Endometrium (tissue), 2 donors: ENCODE measurements around the gene TCEAL2.
"Not testable (repeated sequence)": the region's sequence is repeated elsewhere in the genome, so short reads cannot be mapped to it uniquely, and the experiment has no call there.

ENCODE experiments used
- FAIRE-seq: peaks from 2 replicates; lab custom pipeline; 2012; peaks lifted over from hg19 to GRCh38; lab: Jason Lieb, UNC
- donor health status: control.
- donor health status: control.

TCEAL2 gene

DNA sequence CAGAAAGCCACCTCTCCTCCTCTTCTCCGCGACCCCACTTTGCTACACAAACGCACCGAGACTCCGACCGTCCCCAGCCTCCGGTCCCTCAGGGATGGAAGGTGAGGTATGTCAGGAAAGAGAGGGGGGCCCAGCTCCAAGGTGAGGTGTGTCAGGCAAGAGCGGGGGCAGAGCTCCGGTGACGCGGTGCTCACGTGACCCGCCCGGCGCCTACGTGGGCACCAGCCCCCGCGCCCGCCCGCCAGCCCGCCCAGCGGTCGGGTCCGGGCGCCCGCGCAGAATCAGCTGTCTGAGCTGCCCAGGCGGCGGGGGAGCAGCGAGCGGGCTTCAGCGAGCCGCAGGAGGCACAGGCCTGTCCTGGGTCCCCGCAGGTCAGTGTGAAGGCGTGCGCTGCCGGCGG is at the start of gene TCEAL2:
Gene TCEAL2 (plus strand): TSS at position 244 of the 400 bp plus-strand sequence. CDS start 1,152 bp downstream, outside the sequence.
- FAIRE-seq, result not testable (repeated sequence)

DNA sequence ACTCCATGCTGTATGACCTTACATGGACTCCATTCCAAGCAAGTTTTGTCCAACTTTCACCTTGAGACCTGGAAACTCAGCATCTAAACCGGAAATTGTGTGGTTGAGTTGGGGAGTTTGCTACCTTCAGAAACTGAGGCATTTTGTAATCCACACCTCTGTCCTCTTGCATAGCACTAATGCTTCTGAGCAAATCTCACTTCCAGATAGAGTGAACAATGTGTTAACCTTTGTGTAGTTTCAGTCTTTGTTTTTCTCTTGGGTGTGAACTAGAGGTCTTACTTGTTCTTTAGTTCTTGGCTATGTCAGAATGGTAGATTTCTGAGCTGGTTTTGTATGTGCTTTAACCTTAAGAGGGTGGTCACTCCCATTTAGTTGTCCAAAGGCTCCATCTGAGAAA is 48.1 kb upstream of the TCEAL2 start:
- FAIRE-seq, result no peak

DNA sequence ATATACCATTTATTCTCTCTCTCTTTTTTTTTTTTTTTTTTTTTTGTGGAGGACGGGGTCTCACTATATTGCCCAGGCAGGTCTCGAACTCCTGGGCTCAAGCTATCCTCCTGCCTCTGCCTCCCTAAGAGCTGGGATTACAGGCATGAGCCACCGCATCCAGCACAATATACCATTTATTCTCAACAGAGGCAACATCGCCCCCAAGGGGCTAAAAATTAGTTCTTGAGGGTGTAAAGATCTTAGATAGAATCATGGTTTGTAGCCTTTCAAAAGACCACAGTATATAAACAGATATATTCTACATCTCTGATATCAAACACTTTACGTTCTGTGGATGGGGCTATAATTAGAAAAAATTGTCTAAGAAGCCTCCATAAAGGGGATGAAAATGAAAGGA is 39.8 kb upstream of the TCEAL2 start:
- FAIRE-seq, result no peak

DNA sequence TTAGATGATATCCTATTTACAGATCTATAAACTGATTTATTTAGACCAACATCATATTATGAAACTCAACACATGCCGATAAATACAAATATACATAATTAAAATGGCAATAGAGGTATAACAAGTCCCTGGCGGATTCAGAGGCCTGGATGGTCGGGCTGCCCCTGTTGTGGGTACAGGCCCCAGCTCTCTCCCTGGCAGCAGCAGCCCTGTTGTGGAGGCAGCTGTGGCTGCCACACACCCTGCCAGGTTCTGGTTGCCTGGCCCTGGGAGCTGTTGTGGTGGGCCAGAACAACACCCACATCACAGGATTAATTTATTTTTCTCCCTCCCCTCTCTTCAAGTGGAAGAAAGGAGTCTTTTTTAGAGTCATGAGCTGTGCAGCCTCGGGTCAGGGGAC is 12.1 kb upstream of the TCEAL2 start:
- no peak for FAIRE-seq

DNA sequence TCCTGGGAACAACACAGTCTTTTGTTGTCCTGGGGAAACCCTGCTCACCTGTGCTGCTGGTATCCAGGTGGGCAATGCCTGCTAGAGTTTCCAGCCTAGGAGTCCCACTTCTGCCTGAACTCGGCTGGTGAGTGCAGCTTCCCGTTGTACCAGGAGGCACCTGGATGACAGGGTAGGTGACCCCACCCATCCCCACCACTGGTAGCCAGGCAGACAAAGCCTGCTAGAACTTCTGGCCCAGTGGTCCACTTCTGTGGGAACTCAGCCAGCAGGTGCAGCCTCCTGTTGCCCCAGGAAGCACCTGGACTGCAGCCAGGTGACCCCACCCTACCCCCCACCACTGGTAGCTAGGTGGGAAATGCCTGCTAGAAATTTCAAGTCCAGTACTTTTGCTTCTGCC is 9.7 kb upstream of the TCEAL2 start:
- no peak for FAIRE-seq

DNA sequence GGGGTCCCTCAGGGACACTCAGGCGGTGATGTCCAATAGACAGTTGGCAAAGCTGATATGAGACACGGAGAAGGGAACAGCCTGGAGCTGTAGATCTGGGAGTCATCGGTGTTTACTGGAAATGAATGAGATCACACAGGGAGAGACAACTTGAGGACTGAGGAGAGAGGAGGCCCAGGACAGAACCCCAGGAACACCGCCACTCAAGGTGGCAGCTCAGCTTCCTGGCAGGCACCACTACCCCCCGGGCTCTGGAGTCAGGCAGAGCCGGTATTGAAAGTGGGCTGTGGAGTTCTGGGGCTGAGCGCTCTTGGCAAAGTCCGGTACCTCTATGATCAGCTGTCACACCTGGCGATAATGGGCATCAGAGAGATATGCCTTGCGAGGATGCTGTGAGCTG is 465 bp upstream of the TCEAL2 start:
- not testable (repeated sequence) for FAIRE-seq

DNA sequence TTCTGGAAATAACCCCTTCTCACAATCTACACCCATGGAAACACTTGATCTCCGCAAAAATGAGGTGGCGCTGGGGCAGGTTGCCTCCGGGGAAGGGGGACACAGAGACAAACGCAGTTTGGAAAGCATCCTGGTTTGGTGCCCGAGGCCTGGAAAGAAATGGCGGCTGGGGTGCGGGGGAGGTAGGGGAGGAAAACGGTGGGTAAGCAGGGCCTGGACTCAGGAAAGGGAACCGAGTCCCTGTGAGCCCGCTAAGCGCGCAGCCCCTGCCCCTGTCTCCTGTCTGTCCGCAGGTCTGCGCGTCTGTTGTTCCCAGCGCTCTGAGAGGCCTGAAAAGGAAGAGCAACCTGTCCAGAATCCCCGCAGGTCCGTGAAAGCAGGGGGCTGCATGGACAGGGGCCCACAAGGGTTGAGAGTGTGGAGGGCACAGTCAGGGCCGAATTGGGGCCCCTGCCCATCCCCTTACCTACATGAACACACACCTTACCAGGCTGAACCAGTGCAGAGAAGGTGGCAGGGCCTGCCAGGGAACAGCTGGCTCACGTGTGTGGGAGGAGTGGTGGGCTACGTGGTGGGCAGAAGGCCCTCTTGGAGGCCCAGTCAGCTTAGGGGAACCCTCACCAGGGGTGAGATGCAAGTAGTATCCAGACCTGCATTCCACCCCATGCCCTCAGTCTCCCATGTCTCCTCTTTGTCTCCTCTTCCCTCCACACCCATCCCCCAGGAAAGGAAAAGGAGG is 770 bp downstream of the TCEAL2 start:
- not testable (repeated sequence) for FAIRE-seq

DNA sequence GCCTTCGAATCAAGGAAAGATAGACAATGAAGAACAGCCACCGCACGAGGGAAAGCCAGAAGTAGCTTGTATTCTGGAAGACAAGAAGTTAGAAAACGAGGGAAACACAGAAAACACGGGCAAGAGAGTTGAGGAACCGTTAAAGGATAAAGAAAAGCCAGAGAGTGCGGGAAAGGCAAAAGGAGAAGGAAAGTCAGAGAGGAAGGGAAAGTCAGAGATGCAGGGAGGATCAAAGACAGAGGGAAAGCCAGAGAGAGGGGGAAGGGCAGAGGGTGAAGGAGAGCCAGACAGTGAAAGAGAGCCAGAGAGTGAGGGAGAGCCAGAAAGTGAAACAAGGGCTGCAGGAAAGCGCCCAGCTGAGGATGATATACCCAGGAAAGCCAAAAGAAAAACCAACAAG is 1.4 kb downstream of the TCEAL2 start:
- no peak for FAIRE-seq

DNA sequence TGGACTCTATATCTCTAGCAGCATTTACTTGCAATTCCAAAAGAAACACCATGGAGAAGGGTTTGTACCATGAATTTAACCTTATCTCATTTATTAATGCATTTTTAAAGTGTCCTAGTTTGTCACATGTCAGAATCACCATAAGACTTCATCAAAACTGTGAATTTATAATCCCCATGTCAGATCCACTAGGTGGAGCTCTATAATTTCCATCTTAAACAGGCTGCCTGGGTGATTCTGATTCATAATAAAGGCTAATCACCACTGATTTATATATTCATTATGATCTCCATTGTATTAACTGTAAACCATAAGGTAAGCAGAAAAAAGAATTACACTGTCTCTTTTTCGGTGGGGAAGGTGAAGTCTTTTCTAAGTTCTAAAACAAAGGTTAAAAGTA is 4.0 kb downstream of the TCEAL2 start:
- no peak for FAIRE-seq

DNA sequence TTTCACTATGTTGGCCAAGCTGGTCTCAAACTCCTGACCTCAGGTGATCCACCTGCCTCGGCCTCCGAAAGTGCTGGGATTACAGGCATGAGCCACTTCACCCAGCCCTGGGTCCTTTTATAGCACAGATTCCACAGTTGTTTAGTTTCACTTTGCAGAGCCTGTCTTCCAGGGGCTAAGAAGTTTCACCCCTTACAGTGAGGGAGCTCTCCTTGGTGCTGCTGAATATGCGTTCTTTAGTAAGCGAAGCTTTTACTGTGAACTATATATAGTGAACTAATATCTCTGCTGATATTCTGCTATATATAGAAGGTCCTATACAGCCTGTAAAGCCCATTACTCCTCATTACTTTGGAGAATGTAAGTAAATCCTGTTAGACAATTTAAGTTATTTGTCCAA is 12.6 kb downstream of the TCEAL2 start:
- no peak for FAIRE-seq

DNA sequence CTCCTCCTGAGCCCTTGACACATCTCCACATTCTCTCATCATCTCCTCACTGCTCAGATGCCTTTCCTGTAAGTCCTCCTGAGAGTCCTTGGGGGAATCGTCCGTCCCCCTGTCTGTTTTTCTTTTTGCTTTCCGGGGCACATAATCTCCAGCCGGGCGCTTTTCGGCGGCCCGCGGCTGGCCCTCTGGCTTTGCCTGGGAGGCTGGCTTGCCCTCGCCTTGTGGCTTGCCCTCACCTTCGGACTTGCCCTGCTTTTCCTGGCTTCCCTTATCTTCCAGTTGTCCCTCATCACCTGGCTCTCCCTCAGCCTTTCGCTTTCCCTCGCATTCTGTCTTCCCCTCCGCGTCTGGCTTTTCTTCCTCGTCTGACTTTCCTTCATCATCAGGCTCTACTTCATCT is 15.4 kb downstream of the TCEAL2 start:
- not testable (repeated sequence) for FAIRE-seq

DNA sequence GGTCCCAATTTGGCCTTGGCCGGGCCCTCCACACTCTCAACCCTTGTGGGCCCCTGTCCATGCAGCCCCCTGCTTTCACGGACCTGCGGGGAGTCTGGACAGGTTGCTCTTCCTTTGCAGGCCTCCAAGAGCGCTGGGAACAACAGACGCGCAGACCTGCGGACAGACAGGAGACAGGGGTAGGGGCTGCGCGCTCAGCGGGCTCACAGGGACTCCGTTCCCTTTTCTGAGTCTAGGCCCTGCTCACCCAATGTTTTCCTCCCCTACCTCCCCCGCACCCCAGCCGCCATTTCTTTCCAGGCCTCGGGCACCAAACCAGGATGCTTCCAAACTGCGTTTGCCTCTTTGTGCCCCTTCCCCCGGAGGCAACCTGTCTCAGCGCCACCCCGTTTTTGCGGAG is 16.2 kb downstream of the TCEAL2 start:
- FAIRE-seq, result not testable (repeated sequence)

DNA sequence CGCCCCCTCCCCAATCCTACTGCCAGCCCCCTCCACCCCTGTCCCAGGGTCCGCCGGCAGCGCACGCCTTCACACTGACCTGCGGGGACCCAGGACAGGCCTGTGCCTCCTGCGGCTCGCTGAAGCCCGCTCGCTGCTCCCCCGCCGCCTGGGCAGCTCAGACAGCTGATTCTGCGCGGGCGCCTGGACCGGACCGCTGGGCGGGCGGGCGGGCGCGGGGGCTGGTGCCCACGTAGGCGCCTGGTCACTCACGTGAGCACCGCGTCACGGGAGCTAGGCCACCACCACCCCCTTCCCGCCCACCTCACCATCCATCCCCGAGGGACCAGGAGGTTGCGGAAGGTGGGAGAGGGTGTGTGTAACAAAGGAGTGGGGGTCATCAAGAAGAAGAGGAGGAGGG is 16.8 kb downstream of the TCEAL2 start, which contains the start of gene TCEAL6:
Gene TCEAL6 (minus strand): TSS at position 208 of the 400 bp plus-strand sequence.
- not testable (repeated sequence) for FAIRE-seq

DNA sequence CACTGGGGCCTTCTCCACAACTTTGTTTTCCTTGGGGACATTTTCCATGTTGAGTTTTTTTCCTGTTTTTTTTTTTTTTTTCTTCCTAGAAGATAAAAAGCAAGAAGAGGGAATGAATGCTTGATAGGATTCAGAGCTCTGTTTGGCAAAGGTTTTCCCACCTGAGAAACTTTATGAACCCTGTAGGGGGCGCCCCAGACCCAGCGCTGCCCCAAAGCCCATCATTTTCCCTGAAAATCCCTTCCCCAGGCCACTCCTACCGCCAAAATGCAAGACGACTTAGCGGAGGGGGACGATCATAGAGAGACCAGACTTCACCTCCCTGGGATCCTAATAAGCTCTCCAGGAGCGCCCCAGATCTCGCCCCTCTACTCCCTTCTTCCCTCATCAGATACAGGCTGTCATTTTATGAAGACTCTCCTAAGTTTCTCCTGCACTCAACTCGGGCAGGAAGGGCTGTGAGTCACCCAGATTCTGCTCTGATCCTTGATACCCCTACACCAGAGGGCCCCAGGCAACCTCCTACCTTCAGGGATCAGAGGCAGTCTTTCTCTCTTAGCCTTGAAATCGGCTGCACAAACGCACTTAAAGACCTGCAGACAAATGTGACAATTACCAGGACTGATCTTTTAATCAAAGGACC is 28.9 kb downstream of the TCEAL2 start:
- FAIRE-seq, result no peak

DNA sequence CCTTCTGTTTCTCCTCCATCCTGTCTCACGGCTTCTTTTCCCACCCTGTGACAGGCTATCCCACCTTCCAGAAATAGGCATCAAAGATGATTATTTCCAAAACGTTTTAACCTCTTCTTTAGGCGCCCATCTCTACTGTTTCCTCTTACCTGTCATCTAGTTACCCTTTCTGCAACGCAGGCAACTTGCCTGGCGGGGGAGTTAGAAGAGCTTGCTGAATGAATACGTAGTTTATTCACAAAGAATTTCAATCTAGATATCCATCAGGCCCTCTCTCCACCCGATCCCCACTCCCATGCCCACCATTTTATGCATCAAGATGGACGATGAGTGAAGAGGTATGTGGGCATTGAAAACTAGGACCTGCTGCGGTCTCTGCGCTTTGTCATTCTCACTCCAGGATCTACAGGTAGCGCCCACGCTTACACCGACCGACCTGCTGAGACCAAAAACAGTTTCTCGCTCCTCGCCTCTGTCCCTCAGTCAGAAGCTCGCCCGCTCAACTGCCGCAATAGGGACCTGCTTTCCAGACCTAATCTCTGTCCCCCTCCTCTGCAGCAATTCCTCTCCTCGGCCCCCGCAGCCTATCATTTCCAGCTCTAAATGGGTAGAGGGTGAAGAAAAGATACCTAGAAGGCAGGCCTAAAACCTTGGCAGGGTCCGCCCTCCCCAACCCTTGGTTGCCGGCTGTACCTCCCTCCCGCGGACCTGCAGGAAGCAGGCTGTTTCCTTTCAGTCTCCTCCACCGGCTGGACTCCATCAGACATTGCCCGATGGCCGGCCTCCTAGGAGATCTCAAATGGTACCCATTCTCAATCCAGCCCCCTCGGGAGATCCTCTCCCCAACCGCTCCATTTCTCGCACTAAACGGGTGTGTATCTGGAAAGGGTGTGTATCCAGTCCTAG is 29.7 kb downstream of the TCEAL2 start:
- no peak for FAIRE-seq

DNA sequence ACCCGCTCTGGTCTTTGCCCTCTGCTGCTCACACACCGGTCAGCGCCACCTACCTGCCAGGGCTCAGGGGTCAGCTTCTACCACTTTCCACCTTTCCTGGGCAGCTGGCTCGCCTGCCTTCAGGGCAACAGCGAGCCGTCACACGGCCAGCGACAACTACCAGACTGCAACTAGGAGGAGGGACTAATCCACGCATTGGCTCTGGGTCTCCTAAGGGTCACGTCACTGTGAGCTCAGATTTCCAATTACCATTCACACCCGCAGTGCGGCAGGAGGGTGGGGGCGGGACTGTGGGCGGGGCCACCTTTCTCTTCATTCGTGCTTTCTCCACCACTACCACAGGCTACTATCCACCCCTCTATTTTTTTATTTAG is 30.3 kb downstream of the TCEAL2 start, which contains the start of gene BEX5:
Gene BEX5 (minus strand): TSS at position 172 of the 374 bp plus-strand sequence. CDS start 1,712 bp downstream, outside the sequence.
- no peak for FAIRE-seq
